CD4-positive, alpha-beta T cell treated with Interferon gamma for 1 hour (primary cell): ENCODE measurements around the gene THOC6.
A peak's percentile ranks its signal among the peaks of the same experiment; 100 is the strongest.

Experiments
- DNase-seq: peaks from one replicate; pipeline ENCODE4 v3.0.0-alpha.2; 2020

Gene THOC6

DNA sequence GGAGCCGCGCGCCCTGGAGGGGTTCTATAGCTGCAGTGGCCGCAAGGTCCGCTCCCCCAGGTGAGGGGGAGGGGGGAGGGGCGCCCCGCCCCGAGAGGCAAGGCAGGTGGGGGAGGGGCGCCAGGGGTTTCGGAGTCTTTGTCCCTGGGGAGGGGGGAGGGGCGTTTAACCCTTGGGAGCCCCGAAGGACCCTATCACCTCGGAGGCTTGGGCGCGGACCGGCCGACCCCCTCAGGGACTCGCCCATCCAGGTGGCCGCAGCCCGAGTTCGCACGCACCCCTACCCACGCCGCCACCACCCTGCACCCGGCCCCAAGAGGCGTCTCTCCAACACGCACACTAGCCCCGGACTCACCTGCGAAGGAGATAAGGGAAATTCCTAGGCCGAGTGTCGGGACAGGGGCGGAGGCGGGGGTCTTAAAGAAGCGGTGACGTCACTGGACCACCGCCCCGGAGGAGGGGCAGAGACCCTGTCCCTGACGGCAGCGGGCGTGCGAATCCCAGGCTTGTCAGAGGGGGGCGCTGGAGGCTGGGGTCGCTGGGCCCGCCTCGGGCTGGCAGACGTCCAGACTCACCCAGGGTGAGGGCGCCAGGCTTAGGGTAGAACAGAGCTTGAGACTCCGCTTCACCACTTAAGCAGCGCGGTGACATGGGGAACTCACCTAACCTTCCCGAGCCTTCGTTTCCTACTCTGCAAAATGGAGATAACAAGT, 5.9 kb upstream of the THOC6 start, which contains the start of gene CLDN6:
CLDN6 (minus strand) TSS at position 390 of the 713 bp plus-strand sequence. CDS start 2,162 bp downstream, outside the sequence.
- peak; percentile 9 for DNase-seq

DNA sequence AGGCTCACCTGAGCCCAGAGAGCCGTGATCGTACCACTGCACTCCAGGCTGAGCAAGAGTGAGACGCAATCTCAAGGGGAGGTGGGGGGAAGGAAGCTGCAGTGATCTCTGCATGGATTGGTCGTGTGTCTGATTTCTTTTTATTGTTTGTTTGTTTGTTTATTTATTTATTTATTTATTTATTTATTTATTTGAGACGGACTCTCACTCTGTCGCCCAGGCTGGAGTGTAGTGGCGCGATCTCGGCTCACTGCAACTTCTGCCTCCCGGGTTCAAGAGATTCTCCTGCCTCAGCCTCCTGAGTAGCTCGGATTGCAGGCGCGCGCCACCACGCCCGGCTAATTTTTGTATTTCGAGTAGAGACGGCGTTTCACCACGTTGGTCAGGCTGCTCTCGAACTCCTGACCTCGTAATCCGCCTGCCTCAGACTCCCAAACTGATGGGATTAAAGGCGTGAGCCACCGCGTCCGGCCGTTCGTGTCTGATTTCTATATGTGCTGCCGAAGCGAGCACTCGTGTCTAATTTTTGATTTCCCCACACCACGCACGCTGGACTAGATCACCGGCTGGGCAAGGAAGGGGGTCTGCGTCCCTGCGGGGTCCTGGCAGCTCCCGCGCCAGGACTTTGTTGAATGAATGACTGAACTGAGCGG, 4.1 kb upstream of the THOC6 start:
- DNase-seq, result no peak

DNA sequence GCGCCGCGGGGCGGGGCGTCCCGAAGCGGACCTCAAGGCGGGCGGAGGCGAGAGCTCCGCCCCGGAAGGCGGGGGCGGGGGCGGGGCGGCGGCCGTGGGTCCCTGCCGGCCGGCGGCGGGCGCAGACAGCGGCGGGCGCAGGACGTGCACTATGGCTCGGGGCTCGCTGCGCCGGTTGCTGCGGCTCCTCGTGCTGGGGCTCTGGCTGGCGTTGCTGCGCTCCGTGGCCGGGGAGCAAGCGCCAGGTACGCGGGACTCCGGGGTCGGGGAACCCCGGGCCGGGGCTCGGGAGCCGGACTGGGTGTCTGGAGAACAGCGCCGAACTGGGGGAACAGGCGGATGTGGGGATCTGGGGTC, 3.6 kb upstream of the THOC6 start, which contains the start of gene TNFRSF12A:
TNFRSF12A (plus strand) TSS at position 122 of the 357 bp plus-strand sequence; CDS start at position 152, 30 bp downstream.
- DNase-seq, result peak; percentile 72

DNA sequence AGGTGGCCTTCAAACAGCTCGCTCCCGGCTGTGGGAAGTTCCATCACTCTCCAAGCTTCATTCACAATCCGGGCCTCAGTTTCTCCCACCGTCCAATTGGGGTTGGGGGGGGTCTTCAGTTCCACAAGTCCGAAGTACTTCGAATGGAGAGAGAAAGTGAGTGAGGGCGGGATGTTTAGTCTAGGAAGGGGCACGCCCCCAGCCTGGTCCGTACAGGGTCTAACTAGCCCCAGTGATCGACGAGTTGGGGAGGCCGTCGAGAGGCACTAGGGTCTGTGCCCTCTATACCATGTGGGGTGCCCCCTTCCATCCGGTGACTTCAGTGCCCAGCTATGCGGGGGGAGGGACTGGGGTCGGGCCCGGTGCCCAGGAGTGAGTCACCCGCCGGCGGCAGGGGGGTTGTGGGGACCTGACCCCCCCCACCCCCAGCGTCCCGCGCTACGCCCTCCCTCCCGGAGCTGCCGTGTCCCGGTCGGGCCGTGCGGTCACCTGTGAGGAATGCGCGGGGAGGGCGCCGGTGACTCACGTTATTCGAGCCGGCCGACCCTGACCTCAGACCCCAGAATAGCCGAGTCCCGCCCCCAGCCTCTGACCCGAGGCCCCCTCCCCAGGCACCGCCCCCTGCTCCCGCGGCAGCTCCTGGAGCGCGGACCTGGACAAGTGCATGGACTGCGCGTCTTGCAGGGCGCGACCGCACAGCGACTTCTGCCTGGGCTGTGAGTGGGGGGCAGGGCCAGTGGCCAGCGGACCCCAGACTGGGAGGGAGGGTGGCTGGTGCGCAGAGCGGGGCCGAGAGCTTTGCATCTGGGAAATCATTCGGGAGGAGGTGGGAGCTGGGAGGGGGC, 3.0 kb upstream of the THOC6 start:
- DNase-seq, result peak; percentile 56

DNA sequence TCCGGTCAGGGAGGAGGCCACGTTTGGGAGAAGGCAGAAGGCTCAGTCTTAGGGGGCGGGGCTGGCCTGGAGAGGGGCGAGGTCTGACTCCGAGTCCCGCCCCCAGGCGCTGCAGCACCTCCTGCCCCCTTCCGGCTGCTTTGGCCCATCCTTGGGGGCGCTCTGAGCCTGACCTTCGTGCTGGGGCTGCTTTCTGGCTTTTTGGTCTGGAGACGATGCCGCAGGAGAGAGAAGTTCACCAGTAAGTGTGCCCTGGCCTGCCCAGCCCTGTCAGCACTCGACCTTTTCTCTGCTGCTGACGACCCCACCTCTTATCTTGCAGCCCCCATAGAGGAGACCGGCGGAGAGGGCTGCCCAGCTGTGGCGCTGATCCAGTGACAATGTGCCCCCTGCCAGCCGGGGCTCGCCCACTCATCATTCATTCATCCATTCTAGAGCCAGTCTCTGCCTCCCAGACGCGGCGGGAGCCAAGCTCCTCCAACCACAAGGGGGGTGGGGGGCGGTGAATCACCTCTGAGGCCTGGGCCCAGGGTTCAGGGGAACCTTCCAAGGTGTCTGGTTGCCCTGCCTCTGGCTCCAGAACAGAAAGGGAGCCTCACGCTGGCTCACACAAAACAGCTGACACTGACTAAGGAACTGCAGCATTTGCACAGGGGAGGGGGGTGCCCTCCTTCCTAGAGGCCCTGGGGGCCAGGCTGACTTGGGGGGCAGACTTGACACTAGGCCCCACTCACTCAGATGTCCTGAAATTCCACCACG, 2.2 kb upstream of the THOC6 start:
- DNase-seq, result peak; percentile 62

DNA sequence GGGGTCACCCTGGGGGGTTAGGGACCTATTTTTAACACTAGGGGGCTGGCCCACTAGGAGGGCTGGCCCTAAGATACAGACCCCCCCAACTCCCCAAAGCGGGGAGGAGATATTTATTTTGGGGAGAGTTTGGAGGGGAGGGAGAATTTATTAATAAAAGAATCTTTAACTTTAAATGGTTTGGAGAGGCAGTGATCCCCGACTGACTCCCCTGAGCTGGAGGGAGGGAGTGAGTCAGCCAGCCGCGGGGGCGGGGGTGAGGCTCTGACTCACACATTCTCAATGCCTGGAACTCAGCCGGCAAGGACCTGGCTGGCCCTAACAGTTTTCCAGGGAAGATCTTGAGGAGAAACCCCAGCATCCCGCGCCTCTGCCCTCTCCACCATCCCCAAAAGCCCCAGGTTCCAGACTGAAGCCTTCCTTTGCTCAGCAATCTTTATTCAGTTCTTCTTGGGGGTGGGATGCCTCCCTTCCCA, 1.6 kb upstream of the THOC6 start:
- DNase-seq, result peak; percentile 67

DNA sequence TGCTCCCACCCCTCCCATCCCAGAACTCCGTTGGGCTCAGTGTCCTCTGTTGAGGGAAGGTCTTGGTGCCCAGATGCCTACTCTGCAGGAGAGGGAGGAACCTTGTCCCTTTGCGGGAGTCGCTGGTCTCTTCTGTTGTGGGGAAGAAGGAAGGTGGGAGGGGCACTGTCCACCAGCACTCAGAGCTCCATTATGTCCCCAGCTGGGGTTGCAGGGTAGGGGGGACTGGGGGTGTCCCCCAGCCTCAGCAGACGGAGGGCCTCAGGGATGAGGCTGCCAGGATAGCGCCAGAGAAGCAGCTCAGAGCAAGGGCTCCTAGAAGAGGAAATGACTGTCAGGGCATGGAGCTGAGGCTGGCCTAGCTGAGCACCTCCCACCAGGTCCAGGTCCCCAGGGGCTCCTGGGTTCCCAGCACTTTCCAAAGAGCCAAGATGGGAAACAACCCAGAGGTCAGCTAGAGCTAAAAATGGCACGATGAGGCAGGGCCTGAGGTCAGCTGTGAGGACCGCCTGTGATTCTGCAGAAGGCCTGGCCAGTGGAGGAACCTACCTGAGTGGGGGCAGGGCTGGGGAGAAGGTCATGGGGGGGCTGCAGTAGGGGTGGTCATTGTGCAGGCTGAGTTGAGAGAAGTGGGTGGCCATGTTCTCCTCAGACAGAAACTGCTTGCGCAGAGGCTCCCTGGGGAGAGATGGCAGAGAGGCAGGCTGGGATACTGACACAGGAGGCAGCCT, 986 bp upstream of the THOC6 start:
- DNase-seq, result no peak

DNA sequence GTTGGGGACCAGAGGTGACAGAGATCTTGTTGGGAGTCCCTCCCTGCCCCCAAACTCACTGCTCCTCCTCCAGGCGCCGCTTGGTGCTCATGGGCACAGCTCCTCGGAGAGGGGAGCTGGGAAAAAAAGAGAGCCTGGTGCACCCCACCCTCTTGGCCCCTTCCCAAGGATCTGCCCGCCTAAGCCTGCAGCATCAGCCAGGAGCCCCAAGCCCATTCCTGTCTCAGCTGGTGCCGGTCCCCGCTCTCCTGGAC, 493 bp upstream of the THOC6 start:
- no peak for DNase-seq

DNA sequence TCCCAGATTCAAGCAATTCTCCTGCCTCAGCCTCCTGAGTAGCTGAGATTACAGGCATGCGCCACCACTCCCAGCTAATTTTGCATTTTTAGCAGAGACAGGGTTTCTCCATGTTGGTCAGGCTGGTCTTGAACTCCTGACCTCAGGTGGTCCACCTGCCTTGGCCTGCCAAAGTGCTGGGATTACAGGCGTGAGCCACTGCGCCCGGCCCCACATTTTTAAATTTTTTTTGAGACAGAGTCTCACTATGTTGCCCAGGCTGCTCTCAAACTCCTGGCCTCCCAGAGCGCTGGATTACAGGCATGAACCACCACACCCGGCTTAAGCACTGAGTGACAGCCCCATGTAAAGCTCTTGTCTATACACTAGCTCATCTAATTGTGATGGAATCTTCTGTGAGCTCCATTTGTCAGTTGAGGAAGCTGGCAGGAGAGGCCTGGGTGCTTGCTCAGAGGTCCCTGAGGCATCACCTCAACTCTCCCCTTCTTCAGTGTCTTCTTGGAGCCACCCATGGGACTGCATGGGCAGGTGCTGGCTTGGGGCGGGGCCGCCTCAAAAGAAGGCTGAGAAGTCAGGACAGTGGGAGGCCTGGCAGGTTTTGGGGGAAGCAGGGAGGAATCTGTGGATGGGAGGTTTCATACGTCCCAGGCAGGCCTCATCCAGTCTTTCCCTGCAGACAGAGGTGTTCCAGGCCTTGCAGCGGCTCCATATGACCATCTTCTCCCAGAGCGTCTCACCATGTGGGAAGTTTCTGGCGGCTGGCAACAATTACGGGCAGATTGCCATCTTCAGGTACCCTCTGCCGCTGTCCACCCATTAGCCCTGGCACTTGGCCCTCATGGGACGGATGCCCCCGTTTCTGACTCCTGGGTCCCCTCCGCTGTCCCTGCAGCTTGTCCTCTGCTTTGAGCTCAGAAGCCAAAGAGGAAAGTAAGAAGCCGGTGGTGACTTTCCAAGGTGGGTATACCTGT, 1.5 kb downstream of the THOC6 start:
- DNase-seq, result no peak

DNA sequence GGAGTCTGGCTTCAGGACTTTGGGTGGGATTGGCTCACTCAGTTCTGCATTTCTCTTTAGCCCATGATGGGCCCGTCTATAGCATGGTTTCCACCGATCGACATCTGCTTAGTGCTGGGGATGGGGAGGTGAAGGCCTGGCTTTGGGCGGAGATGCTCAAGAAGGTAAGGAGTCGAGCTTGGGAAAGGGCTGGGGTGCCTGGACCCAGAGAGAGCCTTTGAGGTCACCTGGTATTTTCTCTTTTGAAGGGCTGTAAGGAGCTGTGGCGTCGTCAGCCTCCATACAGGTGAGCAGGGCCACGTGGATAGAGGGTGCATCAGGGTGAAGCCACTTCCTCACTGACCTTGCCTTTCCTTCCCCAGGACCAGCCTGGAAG, 2.2 kb downstream of the THOC6 start:
- no peak for DNase-seq

DNA sequence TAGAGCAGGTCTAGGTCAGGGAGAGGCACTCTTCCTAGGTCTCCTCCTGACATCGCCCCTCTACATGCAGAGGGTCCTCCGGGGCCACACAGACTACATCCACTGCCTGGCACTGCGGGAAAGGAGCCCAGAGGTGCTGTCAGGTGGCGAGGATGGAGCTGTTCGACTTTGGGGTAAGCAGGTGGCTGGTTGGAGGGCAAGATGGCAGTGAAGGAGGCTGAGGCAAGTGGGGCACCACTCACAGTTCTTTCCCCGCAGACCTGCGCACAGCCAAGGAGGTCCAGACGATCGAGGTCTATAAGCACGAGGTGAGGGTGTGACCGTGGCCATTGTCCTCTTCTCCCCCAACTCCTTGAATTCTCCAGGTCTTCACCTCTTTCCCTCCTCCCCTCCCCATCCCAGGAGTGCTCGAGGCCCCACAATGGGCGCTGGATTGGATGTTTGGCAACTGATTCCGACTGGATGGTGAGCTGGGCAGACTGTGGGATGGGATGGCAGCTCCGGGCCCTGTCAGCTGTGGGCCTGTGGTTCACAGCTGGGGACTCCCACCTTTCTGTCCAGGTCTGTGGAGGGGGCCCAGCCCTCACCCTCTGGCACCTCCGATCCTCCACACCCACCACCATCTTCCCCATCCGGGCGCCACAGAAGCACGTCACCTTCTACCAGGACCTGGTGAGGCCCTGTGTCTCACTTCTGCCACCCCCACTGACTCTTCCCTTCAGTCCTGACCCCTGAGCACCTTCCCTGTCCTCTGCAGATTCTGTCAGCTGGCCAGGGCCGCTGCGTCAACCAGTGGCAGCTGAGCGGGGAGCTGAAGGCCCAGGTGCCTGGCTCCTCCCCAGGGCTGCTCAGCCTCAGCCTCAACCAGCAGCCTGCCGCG, 3.0 kb downstream of the THOC6 start:
- DNase-seq, result no peak

DNA sequence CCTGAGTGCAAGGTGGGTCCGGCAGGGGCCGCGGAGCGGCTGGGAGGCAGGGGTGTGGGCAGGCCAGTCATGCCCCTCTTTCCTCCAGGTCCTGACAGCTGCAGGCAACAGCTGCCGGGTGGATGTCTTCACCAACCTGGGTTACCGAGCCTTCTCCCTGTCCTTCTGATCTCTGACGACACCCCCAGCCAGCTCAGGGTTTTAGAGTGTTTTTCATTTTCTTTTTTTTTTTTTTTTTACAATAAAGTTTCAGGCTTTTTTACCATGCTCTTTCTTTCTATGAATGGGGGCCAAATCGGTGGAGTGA, 3.6 kb downstream of the THOC6 start:
- DNase-seq, result no peak

DNA sequence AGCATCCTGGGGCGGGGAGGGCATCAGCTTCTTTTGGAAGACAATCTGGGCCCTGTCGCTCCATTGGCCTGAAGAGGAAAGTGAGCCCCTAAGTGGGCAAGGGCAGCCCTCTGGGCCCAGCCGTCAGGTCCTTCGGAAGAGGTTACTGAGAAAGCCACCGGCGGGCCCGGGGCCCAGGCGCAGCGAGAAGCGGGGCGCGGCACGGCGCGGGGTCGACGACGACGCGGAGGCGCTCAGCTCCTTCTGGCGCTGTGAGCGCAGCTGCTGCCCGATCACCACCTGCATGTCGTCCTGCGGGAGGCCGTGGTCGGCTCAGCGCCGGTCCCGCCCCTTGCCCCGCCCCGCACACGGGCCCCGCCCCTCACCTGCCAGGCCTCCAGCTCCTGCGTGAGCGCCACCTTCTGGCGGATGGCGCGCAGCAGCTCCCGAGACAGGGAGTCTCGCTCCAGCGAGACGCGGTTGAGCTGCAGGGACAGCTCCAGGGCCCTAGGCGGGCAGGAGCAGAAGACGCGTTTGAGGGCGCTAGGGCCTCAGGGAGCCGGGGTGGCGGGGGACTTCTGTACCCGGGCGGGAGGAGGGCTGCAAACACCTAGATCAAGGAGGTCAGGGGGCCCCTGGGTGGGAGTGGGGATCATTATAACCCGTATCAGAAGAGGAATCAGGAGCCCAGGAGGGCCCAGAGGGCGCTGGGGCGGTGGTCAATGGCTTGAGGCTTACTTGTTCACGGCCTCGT, 4.3 kb downstream of the THOC6 start:
- peak; percentile 84 for DNase-seq

DNA sequence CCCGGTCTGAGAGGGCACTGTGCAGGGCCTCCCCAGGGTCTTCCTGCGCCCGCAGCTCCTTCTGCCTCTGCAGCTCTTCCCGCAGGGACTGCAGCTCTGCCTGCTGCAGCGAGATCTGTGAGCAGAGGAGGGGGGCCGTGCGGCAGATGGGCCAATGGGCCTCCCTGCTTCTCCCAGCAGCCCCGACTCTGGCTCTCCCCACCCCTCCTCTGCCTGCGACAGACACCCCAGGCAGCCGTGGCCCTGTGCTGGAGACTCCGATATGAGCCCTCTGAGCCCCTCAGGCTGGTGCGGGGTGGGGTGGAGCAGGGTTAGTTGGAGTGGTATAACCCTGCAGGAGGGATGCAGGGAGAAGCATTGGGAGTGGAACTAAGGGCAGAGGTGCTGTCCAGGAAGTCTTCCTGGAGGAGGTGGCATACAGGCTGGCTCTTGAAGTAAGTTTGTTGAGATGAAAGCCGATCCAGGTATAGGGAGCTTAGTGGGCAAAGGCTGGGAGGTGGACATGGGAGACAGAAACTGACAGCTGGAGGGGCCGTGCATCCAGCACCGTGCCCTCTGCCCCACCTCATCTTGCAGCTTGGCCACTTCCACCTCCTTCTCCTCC, 5.0 kb downstream of the THOC6 start:
- DNase-seq, result no peak

DNA sequence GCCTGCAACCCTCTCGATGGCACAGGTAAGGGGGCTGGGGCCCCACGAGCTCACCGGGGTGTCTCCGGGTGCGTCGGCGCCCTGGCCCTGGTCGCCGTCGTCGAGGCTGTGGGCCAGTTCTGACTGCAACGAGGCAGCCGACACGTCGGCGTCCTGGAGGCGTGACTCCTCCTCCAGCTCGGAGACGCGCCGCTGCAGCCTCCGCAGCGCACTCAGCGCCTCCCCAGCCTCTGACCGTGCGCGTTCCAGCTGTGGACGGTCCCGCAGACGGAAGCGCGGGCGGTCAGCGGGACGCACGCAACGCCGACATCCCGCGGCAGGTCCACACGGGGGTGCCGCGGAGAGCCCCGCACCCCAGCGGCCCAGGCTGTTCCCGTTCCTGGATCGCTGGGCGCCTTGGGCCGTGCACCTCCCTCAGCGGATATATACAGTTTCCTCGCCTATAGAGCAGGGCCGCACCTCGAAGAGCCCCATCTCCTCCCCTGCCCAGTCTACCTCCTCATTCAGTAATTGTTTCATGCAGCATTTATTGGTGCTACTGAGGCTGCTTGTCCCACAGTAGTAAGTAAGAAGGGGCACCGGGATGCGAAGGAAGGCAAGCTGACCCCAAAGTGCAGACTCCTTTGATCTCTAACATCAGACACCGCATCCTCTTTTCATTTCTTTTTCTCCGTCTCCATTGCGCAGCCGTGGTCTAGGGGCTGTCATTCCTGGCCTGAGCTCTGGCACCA, 5.8 kb downstream of the THOC6 start:
- DNase-seq, result no peak

DNA sequence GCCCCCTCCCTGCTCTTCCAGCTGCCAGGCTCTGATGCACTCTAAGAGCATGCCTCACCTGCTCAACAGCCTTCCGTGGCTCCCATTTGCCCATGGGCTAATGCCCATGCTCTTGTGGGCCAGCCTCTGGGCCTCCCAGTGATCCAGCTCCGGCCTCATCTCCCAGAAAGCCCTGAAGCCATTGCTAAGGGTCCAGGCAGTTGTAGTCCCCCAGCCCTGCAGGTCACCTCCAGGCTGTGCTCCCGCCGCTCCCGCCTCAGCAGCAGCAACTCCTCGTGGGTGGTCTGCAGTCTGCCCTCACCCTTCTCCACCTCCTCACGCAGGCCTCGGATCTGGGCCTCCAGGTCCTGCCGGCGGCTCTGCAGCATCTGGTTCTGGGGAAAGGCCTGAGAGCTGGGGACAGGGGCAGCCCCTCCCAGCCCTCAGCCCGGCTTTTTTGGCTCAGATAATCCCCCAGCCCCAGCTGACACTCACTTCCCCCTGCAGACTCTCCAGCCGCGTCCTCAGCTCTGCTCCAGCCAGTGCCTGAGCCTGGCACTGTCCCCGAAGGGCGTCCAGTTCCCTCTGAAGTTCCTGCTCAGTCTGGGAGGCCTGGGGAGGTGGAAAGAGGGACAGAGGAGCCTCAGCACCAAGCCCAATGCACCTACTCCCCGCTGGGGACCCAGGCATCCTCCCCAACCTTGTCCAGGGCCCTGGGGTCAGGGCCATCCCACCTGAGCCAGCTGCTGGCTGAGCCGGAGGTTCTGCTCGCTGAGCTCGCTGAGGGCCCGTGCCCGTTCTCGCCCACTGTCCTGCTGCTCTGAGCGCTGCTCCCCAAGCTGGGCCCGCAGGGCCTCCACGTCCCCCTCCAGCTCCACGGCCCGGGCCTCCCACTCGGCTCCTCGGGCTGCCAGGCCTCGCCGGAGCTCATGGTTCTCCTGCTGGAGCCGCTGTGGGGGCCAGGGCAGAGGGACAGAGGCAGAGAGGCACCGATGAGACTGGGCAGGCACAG, 6.7 kb downstream of the THOC6 start:
- DNase-seq, result no peak

DNA sequence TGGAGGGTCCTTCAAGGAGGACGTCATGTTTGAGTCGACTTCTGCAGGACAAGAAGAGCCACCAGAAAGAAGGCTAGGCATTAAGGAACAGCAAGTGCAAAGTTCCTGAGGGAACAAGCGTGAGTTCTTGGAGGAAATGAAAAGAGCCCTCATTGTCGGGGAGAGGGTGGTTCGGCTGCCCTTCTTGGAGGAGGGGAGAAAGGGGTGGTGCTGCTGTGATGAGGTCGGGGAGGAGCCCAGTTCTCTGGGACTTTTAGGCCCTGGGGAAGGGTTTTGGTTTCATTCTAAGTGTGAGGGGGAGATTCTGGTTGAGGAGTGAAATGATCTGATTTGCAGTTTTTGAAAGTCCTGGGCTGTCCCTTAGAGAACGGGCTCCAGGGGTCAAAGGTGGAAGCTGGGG, 8.8 kb downstream of the THOC6 start:
- no peak for DNase-seq
